Esophagus mucosa (tissue), 1 donor: ENCODE data around the gene PTPN7. TPM values are rescaled to one million over a fixed set of nuclear protein-coding genes. Genes with fewer than 3 reads are reported as not detected.
"Not testable (repeated sequence)": the region's sequence is repeated elsewhere in the genome, so short reads cannot be mapped to it uniquely, and the experiment has no call there.

Source experiments
- ATAC-seq: fragments of 200-7000 bp; cut with Tn5 transposase; one replicate; pipeline ENCODE4 v1.9.1; 2020
- total RNA-seq: library from RNA; stranded (reverse); gene quantifications from one replicate; pipeline ENCODE4 v1.2.4, GENCODE V29; 2023
- donor health status: DM: yes; HTN: yes; CAD: no.

PTPN7 gene
- total RNA-seq, 1 donor from 2014 or later = 1.2 TPM

- peak; percentile 58 for ATAC-seq
Measured at GRCh38 chr1:202189001-202189790, 28.8 kb upstream of the PTPN7 start.

- no peak for ATAC-seq
Measured at GRCh38 chr1:202187697-202188407, 27.4 kb upstream of the PTPN7 start.

GRCh38 chr1:202187041-202187671, 26.8 kb upstream of the PTPN7 start:
- ATAC-seq = no peak

GRCh38 chr1:202186327-202186726, 25.9 kb upstream of the PTPN7 start:
- ATAC-seq = no peak

- ATAC-seq = peak; percentile 72
Measured at GRCh38 chr1:202184750-202185460, 24.5 kb upstream of the PTPN7 start.

- ATAC-seq = no peak
Measured at GRCh38 chr1:202182040-202182877, 21.9 kb upstream of the PTPN7 start.

GRCh38 chr1:202181586-202181985, 21.2 kb upstream of the PTPN7 start:
- ATAC-seq = no peak

GRCh38 chr1:202180751-202181139, 20.3 kb upstream of the PTPN7 start:
- ATAC-seq = not testable (repeated sequence)

- ATAC-seq = no peak
Measured at GRCh38 chr1:202179828-202180750, 19.7 kb upstream of the PTPN7 start.

GRCh38 chr1:202176949-202177927, 16.8 kb upstream of the PTPN7 start:
- peak; percentile 14 for ATAC-seq

- no peak for ATAC-seq
Measured at GRCh38 chr1:202173993-202174392, 13.6 kb upstream of the PTPN7 start.

GRCh38 chr1:202172015-202172355, 11.6 kb upstream of the PTPN7 start:
- ATAC-seq = no peak

- ATAC-seq = peak; percentile 8
Measured at GRCh38 chr1:202171292-202172014, 11.1 kb upstream of the PTPN7 start.

- ATAC-seq = no peak
Measured at GRCh38 chr1:202170726-202171125, 10.3 kb upstream of the PTPN7 start.

- no peak for ATAC-seq
Measured at GRCh38 chr1:202168861-202169260, 8.5 kb upstream of the PTPN7 start.

- no peak for ATAC-seq
Measured at GRCh38 chr1:202167708-202168415, 7.5 kb upstream of the PTPN7 start.

GRCh38 chr1:202167054-202167453, 6.7 kb upstream of the PTPN7 start:
- ATAC-seq = not testable (repeated sequence)
